Nephron progenitor cell (in vitro differentiated cells): ENCODE measurements around the gene PITPNB.

Experiments used
- DNase-seq: peaks from one replicate; pipeline ENCODE4 v3.0.0; 2021
- H3K27ac Mint-ChIP-seq: 2 replicates; pipeline ENCODE4 v1.8.0; 2021; ENCODE audit warnings: mild to moderate bottlenecking, moderate library complexity, mixed read lengths
- H3K27me3 Mint-ChIP-seq: 2 replicates; pipeline ENCODE4 v1.8.0; 2021; ENCODE audit warnings: mild to moderate bottlenecking, low read depth, mixed read lengths; ENCODE audit not compliant: poor library complexity
- H3K36me3 Mint-ChIP-seq: 2 replicates; pipeline ENCODE4 v1.8.0; 2021; ENCODE audit warnings: low read depth, mixed read lengths
- H3K4me1 Mint-ChIP-seq: 2 replicates; pipeline ENCODE4 v1.8.0; 2021; ENCODE audit warnings: mixed read lengths
- H3K4me3 Mint-ChIP-seq: 2 replicates; pipeline ENCODE4 v1.8.0; 2021; ENCODE audit warnings: mild to moderate bottlenecking, moderate library complexity, mixed read lengths
- H3K9me3 Mint-ChIP-seq: 2 replicates; pipeline ENCODE4 v1.8.0; 2021; ENCODE audit warnings: mild to moderate bottlenecking, moderate library complexity, mixed read lengths
- TF ChIP-seq, protein P1 (sequence below): fragments of 200-600 bp; sonication (generic); IDR thresholded peaks from 2 replicates; pipeline ENCODE4 v1.5.0; 2021; ENCODE audit warnings: antibody characterized with exemption

PITPNB gene

DNA sequence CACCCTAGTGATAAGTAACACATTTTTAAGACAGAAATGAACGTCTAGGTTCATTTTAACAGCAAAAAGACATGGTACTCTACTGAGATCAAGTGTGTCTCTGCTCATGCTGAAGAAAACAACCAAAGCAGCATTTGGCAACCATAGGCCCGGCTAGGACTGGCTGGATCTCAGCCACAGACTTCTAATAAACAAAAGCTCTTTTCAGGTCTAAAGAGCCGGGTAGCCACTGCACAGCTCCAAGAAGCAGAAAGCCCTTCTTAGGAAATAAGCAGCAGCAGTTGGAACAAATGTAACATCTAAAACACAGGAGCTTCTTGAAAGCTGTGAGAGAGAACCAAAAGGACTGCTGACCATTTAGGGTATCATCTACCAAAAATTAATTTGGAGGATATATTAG lies 37.6 kb downstream of the PITPNB start:
- no peak for DNase-seq
- Mint-ChIP-seq H3K4me3 (no peak overlapping the region), H3K36me3 (peaks cover 11% of the 10 kb centered on the region), H3K27ac (no peak overlapping the region), H3K4me1 (peaks cover 44% of the 10 kb centered on the region), H3K9me3 (no peaks in the 10 kb centered on the region), H3K27me3 (peaks cover 2% of the 10 kb centered on the region)
- TF ChIP-seq, protein P1, sequence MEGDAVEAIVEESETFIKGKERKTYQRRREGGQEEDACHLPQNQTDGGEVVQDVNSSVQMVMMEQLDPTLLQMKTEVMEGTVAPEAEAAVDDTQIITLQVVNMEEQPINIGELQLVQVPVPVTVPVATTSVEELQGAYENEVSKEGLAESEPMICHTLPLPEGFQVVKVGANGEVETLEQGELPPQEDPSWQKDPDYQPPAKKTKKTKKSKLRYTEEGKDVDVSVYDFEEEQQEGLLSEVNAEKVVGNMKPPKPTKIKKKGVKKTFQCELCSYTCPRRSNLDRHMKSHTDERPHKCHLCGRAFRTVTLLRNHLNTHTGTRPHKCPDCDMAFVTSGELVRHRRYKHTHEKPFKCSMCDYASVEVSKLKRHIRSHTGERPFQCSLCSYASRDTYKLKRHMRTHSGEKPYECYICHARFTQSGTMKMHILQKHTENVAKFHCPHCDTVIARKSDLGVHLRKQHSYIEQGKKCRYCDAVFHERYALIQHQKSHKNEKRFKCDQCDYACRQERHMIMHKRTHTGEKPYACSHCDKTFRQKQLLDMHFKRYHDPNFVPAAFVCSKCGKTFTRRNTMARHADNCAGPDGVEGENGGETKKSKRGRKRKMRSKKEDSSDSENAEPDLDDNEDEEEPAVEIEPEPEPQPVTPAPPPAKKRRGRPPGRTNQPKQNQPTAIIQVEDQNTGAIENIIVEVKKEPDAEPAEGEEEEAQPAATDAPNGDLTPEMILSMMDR = no peak

DNA sequence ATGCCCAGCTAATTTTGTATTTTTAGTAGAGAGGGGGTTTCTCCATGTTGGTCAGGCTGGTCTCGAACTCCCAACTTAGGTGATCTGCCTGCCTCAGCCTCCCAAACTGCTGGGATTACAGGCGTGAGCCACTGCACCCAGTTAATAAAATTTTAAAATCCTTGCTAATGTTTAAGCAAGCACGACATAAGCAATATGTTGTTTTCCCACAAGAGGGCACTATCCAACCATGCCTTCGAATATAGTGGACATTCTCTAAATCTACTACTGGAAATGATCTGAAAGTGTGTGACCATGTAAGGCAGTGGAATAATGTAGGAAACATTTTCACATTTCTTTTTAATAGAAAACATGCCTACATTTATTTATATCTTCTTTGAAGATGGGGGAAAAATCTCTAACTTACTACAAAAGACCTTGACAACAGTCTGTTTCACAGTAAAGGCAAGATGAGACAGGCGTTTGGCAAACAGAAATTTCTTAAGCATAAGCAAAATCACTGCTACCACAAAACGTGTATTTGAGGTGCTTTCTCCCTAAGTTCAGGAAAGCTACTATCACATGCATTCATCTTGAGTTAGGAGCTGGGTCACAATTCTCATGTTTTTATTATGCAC lies 38.2 kb downstream of the PITPNB start:
- peaks cover 2% of the 10 kb centered on the region for H3K27me3 Mint-ChIP-seq
- peaks cover 11% of the 10 kb centered on the region for H3K36me3 Mint-ChIP-seq
- TF ChIP-seq, protein P1 = peak; percentile 80
- no peaks in the 10 kb centered on the region for H3K9me3 Mint-ChIP-seq
- DNase-seq = peak; percentile 33
- no peak overlapping the region for H3K4me3 Mint-ChIP-seq
- no peak overlapping the region for H3K27ac Mint-ChIP-seq
- H3K4me1 Mint-ChIP-seq = peaks cover 44% of the 10 kb centered on the region

DNA sequence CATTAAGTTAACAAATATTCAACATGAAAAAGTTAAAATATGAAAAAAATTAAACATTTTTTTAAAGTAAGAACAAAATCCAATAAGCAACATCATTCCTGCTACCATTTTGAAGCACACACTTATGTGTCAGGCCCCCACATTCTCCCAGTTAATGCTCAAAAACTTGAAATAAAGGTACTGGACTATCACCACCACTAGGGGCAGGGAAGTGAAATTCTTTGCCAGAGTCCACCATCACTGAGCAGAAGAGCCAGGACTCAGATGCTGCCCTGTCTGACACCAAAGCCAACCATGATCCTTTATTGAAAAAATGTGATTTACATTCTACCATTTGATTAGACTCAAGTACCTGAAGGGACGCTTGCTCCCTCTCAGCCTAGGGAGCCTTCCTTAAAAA lies 39.1 kb downstream of the PITPNB start:
- TF ChIP-seq, protein P1 = peak; percentile 73
- Mint-ChIP-seq H3K4me1 (peaks cover 44% of the 10 kb centered on the region), H3K36me3 (peaks cover 11% of the 10 kb centered on the region), H3K9me3 (no peaks in the 10 kb centered on the region), H3K4me3 (no peak overlapping the region), H3K27me3 (peaks cover 2% of the 10 kb centered on the region), H3K27ac (no peak overlapping the region)
- DNase-seq = peak; percentile 29

DNA sequence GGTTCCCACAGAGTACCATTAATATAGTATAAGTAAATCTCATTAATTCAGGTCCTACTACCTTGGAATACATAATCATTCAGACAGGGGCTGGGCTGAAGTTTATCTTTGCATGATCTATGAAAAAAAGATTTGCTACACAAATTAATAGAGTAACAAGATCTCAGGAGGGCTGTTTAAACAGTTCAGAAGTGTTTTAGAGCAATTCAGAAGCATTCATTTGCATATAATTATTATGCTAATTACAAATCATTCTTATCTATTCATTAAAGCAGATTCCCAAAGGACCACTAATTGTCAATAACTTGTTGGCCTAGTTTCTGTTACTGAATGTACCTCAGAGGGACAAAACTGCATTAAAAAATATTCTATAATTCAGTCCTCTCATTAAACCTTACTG lies 40.5 kb downstream of the PITPNB start:
- no peak for DNase-seq
- peaks cover 3% of the 10 kb centered on the region for H3K36me3 Mint-ChIP-seq
- H3K4me1 Mint-ChIP-seq = peaks cover 44% of the 10 kb centered on the region
- H3K9me3 Mint-ChIP-seq = no peaks in the 10 kb centered on the region
- H3K27me3 Mint-ChIP-seq = no peaks in the 10 kb centered on the region
- TF ChIP-seq, protein P1 = no peak
- no peak overlapping the region for H3K27ac Mint-ChIP-seq
- H3K4me3 Mint-ChIP-seq = no peak overlapping the region

DNA sequence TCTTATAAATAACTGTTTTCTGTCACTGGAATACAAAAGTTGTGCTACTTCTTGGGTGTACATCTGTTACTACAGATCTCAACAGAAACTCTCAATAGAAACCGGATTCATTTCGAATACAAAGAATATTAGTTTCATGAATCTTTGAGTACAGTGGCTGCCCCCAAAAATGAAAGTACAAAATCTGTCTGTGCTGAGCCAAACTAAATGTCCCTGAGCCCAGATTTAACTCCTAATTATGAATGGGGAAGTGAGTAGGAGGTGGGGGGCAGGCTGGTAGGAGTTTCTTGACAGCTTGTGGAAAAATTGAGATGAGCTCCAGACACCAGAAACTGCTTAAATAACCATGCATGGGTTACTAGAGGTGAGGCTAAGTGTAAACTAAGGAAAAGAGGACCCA lies 41.6 kb downstream of the PITPNB start:
- DNase-seq = no peak
- H3K27ac Mint-ChIP-seq = no peak overlapping the region
- no peaks in the 10 kb centered on the region for H3K27me3 Mint-ChIP-seq
- H3K4me3 Mint-ChIP-seq = no peak overlapping the region
- TF ChIP-seq, protein P1 = no peak
- H3K4me1 Mint-ChIP-seq = peaks cover 44% of the 10 kb centered on the region
- peaks cover 10% of the 10 kb centered on the region for H3K36me3 Mint-ChIP-seq
- no peaks in the 10 kb centered on the region for H3K9me3 Mint-ChIP-seq

DNA sequence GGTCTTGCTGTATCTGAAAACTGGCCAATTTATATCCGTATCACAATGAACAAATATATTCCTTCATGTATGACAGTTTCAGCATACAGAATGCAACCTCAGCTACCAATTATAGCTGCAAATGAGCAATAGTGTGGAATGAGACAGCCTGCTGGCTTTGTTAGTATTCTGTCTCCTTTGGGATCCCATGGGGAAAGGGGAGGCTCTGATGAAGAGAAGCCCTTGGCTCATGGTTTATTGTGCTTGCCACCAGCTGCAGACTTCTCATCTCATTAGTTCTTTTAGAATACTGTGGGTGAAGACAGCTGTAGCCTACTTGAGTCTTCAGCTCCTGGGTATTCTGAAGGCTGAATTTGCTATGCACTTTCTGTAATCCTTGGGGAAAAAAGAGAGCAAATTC lies 42.4 kb downstream of the PITPNB start:
- peaks cover 44% of the 10 kb centered on the region for H3K4me1 Mint-ChIP-seq
- H3K4me3 Mint-ChIP-seq = no peak overlapping the region
- no peak overlapping the region for H3K27ac Mint-ChIP-seq
- no peaks in the 10 kb centered on the region for H3K27me3 Mint-ChIP-seq
- TF ChIP-seq, protein P1 = no peak
- peaks cover 18% of the 10 kb centered on the region for H3K36me3 Mint-ChIP-seq
- no peak for DNase-seq
- H3K9me3 Mint-ChIP-seq = no peaks in the 10 kb centered on the region
